GM10248 (cell line): ENCODE data around the gene SCN1B.
"Not testable (repeated sequence)": the region's sequence is repeated elsewhere in the genome, so short reads cannot be mapped to it uniquely, and the experiment has no call there.

Experiments used
- CTCF ChIA-PET: fragments of 300-600 bp; sonication (Branson Sonifier 250); formaldehyde crosslinking; extraction: SDS; loops from one replicate; lab custom pipeline; 2021; ENCODE audit warnings: antibody characterized with exemption; lab: Yijun Ruan, JAX
- POLR2A ChIA-PET: fragments of 350-650 bp; sonication (Branson Sonifier 250); formaldehyde crosslinking; extraction: SDS; loops from one replicate; lab custom pipeline; 2020; ENCODE audit warnings: antibody characterized with exemption; lab: Yijun Ruan, JAX
- DNase-seq: peaks from one replicate; pipeline ENCODE4 v3.0.0; 2012; ENCODE audit errors: extremely low spot score
- CTCF ChIP-seq: IDR thresholded peaks from 2 replicates; pipeline ENCODE4 v1.5.1; 2012; ENCODE audit warnings: mild to moderate bottlenecking, low read depth; ENCODE audit errors: extremely low read depth, missing control alignments, control extremely low read depth

The SCN1B gene

GRCh38 chr19:35024095-35024494 is 6.2 kb upstream of the SCN1B start:
- POLR2A ChIA-PET = no interaction called here
- TF ChIP-seq CTCF = no peak
- no peak for DNase-seq
- CTCF ChIA-PET = interaction anchor here (1.2 kb wide), 1 partner anchor 31 kb away, joined by 4 read pairs; no protein-coding TSS in a partner anchor

GRCh38 chr19:35025969-35026368 is 4.3 kb upstream of the SCN1B start:
- ChIA-PET POLR2A (no interaction called here), CTCF (interaction anchor here (1.1 to 3.3 kb wide), 3 partner anchors 12 to 41 kb away, joined by 4 to 14 read pairs (median 9); no protein-coding TSS in a partner anchor)

GRCh38 chr19:35026418-35026817 is 3.9 kb upstream of the SCN1B start:
- ChIA-PET POLR2A (no interaction called here), CTCF (interaction anchor here (1.1 to 3.3 kb wide), 5 partner anchors 13 to 64 kb away, joined by 3 to 14 read pairs (median 4); no protein-coding TSS in a partner anchor)

More at GRCh38 chr19:35025969-35026368, 4.3 kb upstream of the SCN1B start:
- TF ChIP-seq CTCF = no peak
- no peak for DNase-seq

GRCh38 chr19:35027009-35027408 is 3.3 kb upstream of the SCN1B start:
- DNase-seq = no peak
- no peak for TF ChIP-seq CTCF
- ChIA-PET CTCF (interaction anchor here (1.0 to 3.3 kb wide), 6 partner anchors 13 to 109 kb away, joined by 3 to 14 read pairs (median 4); no protein-coding TSS in a partner anchor), POLR2A (no interaction called here)

More at GRCh38 chr19:35026418-35026817, 3.9 kb upstream of the SCN1B start:
- TF ChIP-seq CTCF = no peak
- no peak for DNase-seq

GRCh38 chr19:35027851-35028599 is 2.2 kb upstream of the SCN1B start:
- CTCF ChIA-PET = interaction anchor here (1.0 to 3.3 kb wide), 4 partner anchors 14 to 108 kb away, joined by 3 to 14 read pairs (median 6); no protein-coding TSS in a partner anchor
- POLR2A ChIA-PET = no interaction called here
- no peak for DNase-seq
- TF ChIP-seq CTCF = no peak

DNA sequence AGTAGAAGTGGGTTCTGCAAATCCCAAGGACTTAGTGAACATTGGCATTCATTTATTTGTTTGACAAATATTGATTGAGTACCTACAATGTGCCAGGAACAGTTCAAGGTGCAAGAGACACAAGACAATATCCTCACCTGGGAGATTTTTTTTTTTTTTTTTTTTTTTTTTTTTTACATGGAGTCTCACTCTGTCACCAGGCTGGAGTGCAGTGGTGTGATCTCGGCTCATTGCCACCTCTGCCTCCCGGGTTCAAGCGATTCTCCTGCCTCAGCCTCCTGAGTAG is 1.7 kb upstream of the SCN1B start:
- CTCF ChIA-PET = interaction anchor here (1.7 kb wide), 1 partner anchor 16 kb away, joined by 7 read pairs; no protein-coding TSS in a partner anchor
- POLR2A ChIA-PET, DNase-seq: not testable (repeated sequence)

GRCh38 chr19:35029275-35029736 is 964 bp upstream of the SCN1B start:
- CTCF ChIA-PET = interaction anchor here (1.7 kb wide), 1 partner anchor 15 kb away, joined by 7 read pairs; no protein-coding TSS in a partner anchor
- POLR2A ChIA-PET, DNase-seq: not testable (repeated sequence)
